Stimulated activated naive CD8-positive, alpha-beta T cell treated with anti-CD3 and anti-CD28 coated beads, Interleukin-15, Interleukin-2, amounts not matched to agents 100 ng/mL and 50 ng/mL, for 24 hours (primary cell): ENCODE data around the gene TMEM132C.

Experiments
- H3K27ac Mint-ChIP-seq: one replicate; pipeline ENCODE4 v1.8.0; 2021; ENCODE audit warnings: mild to moderate bottlenecking, mixed read lengths
- H3K27me3 Mint-ChIP-seq: one replicate; pipeline ENCODE4 v1.8.0; 2021; ENCODE audit warnings: mixed read lengths
- H3K36me3 Mint-ChIP-seq: one replicate; pipeline ENCODE4 v1.8.0; 2021; ENCODE audit warnings: low read depth, mixed read lengths
- H3K4me1 Mint-ChIP-seq: one replicate; pipeline ENCODE4 v1.8.0; 2021; ENCODE audit warnings: low read depth, mixed read lengths
- H3K4me3 Mint-ChIP-seq: one replicate; pipeline ENCODE4 v1.8.0; 2021; ENCODE audit warnings: mild to moderate bottlenecking, mixed read lengths
- H3K9me3 Mint-ChIP-seq: one replicate; pipeline ENCODE4 v1.8.0; 2021; ENCODE audit warnings: mixed read lengths

Gene TMEM132C

DNA sequence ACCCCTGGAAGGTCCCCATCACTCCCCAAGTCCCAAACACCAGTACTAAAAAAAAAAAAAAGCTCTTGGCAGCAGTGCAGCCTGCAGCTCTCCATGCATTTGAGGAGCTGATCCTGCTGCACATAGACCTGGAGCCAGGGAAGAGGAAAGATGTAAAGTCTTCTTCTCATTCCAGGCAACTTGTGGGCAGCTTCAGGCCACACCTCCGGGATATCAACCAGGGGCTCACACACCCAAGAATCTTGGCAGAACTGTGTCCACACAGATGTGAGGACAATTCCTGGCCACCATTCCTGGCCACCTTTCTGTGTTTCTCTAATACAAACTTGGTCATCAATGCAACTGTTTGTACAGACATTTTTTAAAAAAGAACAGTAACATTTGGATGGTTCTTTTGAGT lies 72.7 kb downstream of the TMEM132C start:
- Mint-ChIP-seq H3K4me3 (no peak overlapping the region), H3K27me3 (peaks cover 19% of the 10 kb centered on the region), H3K27ac (no peak overlapping the region), H3K9me3 (peaks cover 4% of the 10 kb centered on the region), H3K36me3 (no peaks in the 10 kb centered on the region), H3K4me1 (no peaks in the 10 kb centered on the region)

DNA sequence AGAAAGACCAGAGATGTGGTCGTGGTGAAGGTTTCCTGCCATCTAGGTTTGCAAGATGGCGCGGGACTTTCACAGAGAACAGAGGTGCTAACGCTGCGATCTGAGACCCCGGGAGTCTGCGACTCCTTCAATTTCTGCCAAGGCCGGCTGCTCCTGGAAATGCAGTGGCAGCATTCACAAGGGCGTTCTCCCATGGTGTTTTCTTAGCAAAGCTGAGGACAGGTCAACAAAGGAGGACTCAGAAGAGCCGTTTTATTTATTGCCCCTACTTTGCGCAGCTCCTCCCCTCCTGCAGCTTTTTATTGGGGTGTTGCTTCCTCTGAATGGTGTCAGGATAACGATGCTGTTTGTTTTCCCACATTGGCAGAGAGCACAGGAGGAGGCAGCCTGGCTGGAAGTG lies 86.3 kb downstream of the TMEM132C start:
- no peak overlapping the region for H3K27ac Mint-ChIP-seq
- no peaks in the 10 kb centered on the region for H3K36me3 Mint-ChIP-seq
- H3K27me3 Mint-ChIP-seq = peaks cover 10% of the 10 kb centered on the region
- no peaks in the 10 kb centered on the region for H3K4me1 Mint-ChIP-seq
- H3K4me3 Mint-ChIP-seq = no peak overlapping the region
- H3K9me3 Mint-ChIP-seq = peaks cover 10% of the 10 kb centered on the region

- no peaks in the 10 kb centered on the region for H3K36me3 Mint-ChIP-seq
These were observed 89.6 kb downstream of the TMEM132C start for GRCh38 chr12:128356547-128356946.

GRCh38 chr12:128361400-128361995 lies 94.5 kb downstream of the TMEM132C start:
- H3K27me3 Mint-ChIP-seq = peaks cover 13% of the 10 kb centered on the region
- no peaks in the 10 kb centered on the region for H3K36me3 Mint-ChIP-seq
- H3K4me1 Mint-ChIP-seq = no peaks in the 10 kb centered on the region
- H3K27ac Mint-ChIP-seq = no peak overlapping the region
- H3K9me3 Mint-ChIP-seq = no peaks in the 10 kb centered on the region
- H3K4me3 Mint-ChIP-seq = no peak overlapping the region

More at GRCh38 chr12:128356547-128356946, 89.6 kb downstream of the TMEM132C start:
- Mint-ChIP-seq H3K4me3 (no peak overlapping the region), H3K9me3 (peaks cover 7% of the 10 kb centered on the region), H3K27me3 (peaks cover 10% of the 10 kb centered on the region), H3K27ac (no peak overlapping the region), H3K4me1 (no peaks in the 10 kb centered on the region)

GRCh38 chr12:128365032-128365431 lies 98.1 kb downstream of the TMEM132C start:
- Mint-ChIP-seq H3K27me3 (peaks cover 18% of the 10 kb centered on the region), H3K4me1 (no peaks in the 10 kb centered on the region)

DNA sequence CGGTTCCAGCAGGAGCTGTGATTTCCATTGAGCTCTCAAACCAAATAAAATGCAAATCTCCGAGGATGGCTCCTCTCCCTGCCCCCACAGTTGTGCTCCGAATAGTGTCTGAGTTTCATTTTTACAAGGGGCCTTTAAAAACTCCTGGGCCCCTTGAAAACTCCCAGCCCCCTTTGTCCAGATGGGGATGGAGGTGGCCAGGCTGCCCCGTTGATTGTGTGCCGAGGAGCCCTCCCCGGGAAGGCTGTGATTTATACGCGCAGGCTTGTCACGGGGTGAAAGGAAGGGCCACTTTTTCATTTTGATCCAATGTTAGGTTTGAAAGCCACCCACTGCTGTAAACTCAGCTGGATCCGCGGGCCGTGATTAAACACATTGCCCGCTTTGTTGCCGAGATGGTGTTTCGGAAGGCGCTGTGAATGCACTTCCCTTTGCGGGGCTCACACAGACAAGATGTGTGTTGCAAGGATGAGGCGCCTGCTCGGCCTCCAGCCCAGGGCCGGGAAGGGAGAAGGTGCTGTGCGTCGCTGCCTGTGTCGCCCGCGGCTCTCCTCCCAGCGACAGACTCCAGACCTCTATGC lies 98.8 kb downstream of the TMEM132C start:
- H3K4me1 Mint-ChIP-seq = no peaks in the 10 kb centered on the region
- peaks cover 18% of the 10 kb centered on the region for H3K27me3 Mint-ChIP-seq
- peaks cover 5% of the 10 kb centered on the region for H3K9me3 Mint-ChIP-seq
- no peak overlapping the region for H3K4me3 Mint-ChIP-seq
- no peak overlapping the region for H3K27ac Mint-ChIP-seq
- no peaks in the 10 kb centered on the region for H3K36me3 Mint-ChIP-seq

More at GRCh38 chr12:128365032-128365431, 98.1 kb downstream of the TMEM132C start:
- H3K27ac Mint-ChIP-seq = no peak overlapping the region
- no peak overlapping the region for H3K4me3 Mint-ChIP-seq
- no peaks in the 10 kb centered on the region for H3K36me3 Mint-ChIP-seq
- peaks cover 2% of the 10 kb centered on the region for H3K9me3 Mint-ChIP-seq

GRCh38 chr12:128367961-128368360 lies 101.0 kb downstream of the TMEM132C start:
- Mint-ChIP-seq H3K27me3 (peaks cover 18% of the 10 kb centered on the region), H3K4me1 (no peaks in the 10 kb centered on the region), H3K4me3 (no peak overlapping the region), H3K27ac (no peak overlapping the region), H3K36me3 (no peaks in the 10 kb centered on the region), H3K9me3 (peaks cover 5% of the 10 kb centered on the region)

DNA sequence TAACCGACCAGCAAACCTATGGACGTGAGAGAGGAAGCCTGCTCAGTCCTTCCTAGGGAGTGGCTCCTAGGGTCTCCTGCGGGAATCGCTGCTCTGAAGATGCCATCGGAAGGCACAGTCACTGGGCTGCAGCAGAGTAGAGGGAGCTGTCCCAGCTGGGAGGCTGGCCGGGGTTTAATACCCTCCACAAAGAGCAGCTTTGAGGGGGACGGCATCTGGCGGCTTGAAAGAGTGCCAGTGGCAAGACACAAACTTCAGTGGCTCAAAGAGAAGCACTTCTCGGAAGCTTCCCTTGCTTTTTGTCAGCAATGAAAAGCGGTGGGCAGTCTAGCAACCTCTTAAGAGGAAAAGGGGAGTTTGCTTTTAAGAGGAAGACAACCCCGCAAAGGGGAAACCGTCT lies 114.6 kb downstream of the TMEM132C start:
- H3K36me3 Mint-ChIP-seq = no peaks in the 10 kb centered on the region
- no peak overlapping the region for H3K4me3 Mint-ChIP-seq
- no peaks in the 10 kb centered on the region for H3K9me3 Mint-ChIP-seq
- no peak overlapping the region for H3K27ac Mint-ChIP-seq
- H3K27me3 Mint-ChIP-seq = peaks cover under 1% of the 10 kb centered on the region
- H3K4me1 Mint-ChIP-seq = no peaks in the 10 kb centered on the region

DNA sequence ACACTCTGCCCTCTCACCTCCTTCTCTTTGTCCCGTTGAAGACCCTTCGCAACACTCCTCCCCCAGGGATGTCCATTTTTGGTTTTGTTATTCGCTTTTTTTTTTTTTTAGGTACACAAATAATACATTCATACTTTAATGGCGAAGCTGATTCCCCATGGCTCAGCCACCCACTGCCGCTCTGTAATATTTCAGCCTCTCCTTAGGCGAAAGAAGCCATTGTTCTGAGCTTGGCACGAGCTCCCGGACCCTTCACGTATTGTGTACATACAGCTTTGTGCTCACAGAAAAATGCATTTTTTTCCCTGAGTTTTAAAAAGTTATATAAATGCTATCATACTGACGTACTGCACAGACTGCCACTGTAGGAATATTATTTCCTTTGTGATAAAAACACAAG lies 115.0 kb downstream of the TMEM132C start:
- Mint-ChIP-seq H3K27me3 (peaks cover 3% of the 10 kb centered on the region), H3K9me3 (no peaks in the 10 kb centered on the region), H3K27ac (no peak overlapping the region), H3K4me3 (no peak overlapping the region), H3K36me3 (no peaks in the 10 kb centered on the region), H3K4me1 (no peaks in the 10 kb centered on the region)

- Mint-ChIP-seq H3K9me3 (no peaks in the 10 kb centered on the region), H3K27me3 (peaks cover 3% of the 10 kb centered on the region), H3K36me3 (no peaks in the 10 kb centered on the region), H3K27ac (no peak overlapping the region), H3K4me3 (no peak overlapping the region), H3K4me1 (no peaks in the 10 kb centered on the region)
These were observed 116.0 kb downstream of the TMEM132C start for GRCh38 chr12:128382946-128383345.

DNA sequence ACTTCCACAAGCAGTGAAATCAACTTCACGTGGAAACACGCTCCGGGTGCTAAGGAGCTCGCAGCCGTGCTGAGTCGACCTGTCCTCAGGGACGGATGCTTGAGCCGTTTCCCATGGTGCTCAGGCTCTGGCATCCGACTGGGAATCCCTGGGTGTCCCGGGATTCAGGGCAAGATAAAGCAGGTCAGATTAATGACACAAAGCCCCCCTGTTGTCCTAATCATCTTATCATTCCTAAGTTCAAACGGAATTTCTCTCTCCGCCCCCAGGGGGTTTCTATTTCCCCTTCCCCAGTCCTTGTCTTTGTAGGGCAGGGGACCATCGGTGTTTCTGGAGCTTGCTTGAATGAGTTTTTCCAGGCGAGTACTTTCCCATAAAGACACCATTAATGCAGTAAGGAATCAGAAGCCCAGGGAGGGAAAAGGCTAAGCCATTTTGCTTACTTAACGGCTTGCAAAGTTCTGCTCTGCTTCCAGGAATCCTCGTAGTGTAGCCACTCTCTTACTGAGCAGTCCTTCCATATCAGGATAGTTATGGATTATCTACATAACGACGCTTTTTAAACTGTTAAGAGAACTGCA lies 116.5 kb downstream of the TMEM132C start:
- no peaks in the 10 kb centered on the region for H3K4me1 Mint-ChIP-seq
- no peak overlapping the region for H3K27ac Mint-ChIP-seq
- no peak overlapping the region for H3K4me3 Mint-ChIP-seq
- H3K36me3 Mint-ChIP-seq = no peaks in the 10 kb centered on the region
- H3K27me3 Mint-ChIP-seq = peaks cover 3% of the 10 kb centered on the region
- no peaks in the 10 kb centered on the region for H3K9me3 Mint-ChIP-seq

DNA sequence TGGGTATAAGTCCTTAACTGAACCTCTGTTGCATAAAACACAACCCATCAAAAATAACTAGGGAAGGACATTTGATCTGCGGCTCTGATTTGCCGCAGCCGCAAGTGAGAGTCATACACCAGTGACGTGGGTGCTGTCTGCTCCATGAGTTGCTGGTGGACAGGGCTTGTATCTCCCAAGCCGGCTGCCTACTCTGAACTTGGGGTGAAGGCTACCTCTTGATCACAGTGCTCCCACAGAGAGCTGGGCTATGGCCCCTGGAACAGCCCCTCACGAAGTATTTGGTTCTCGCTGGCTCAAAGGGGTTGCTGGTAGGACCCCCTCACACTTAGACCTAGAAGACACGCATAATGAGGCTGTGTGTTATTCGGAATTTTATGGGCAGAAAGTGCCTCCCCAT lies 118.8 kb downstream of the TMEM132C start:
- Mint-ChIP-seq H3K36me3 (no peaks in the 10 kb centered on the region), H3K4me3 (no peak overlapping the region), H3K27ac (no peak overlapping the region), H3K4me1 (no peaks in the 10 kb centered on the region), H3K9me3 (no peaks in the 10 kb centered on the region), H3K27me3 (peaks cover 3% of the 10 kb centered on the region)

DNA sequence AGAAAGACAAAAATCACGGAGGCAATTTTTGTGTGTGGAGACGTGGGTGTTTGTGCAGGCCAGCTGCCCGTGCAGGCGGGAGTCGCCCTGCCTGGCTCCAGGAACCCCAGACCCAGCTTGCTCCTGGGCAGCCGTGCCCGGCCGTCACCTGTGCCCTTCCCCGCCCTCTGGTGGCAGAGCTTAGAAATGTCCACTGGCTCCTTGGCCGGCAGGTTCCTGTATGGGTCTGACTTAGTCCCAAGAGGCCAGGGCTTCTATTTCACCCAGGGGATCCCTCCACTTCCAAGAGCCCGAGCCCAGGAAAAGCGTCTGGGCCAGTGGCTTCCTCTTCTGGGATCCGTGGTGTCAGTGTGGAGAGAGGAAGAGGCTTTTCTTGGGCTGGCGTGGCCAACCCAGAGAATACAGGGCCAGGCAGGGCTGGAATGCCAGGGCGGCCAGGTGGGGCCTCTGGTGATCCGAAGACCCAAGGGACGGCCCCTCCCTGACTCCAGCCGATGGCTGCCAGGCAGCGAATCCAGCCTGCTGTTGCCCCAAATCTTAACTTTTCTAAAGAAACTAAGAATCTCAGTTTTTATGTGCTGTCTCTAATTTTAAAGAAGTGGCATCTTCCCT lies 120.9 kb downstream of the TMEM132C start:
- Mint-ChIP-seq H3K27me3 (peaks cover 3% of the 10 kb centered on the region), H3K4me3 (no peak overlapping the region), H3K4me1 (no peaks in the 10 kb centered on the region), H3K9me3 (no peaks in the 10 kb centered on the region), H3K27ac (no peak overlapping the region), H3K36me3 (no peaks in the 10 kb centered on the region)

GRCh38 chr12:128388461-128389000 lies 121.6 kb downstream of the TMEM132C start:
- Mint-ChIP-seq H3K36me3 (no peaks in the 10 kb centered on the region), H3K27ac (no peak overlapping the region), H3K4me3 (no peak overlapping the region), H3K9me3 (no peaks in the 10 kb centered on the region), H3K27me3 (peaks cover 3% of the 10 kb centered on the region), H3K4me1 (no peaks in the 10 kb centered on the region)

- H3K4me1 Mint-ChIP-seq = no peaks in the 10 kb centered on the region
- H3K9me3 Mint-ChIP-seq = no peaks in the 10 kb centered on the region
- H3K27ac Mint-ChIP-seq = no peak overlapping the region
- no peak overlapping the region for H3K4me3 Mint-ChIP-seq
- no peaks in the 10 kb centered on the region for H3K36me3 Mint-ChIP-seq
- H3K27me3 Mint-ChIP-seq = no peaks in the 10 kb centered on the region
These were observed 126.4 kb downstream of the TMEM132C start for GRCh38 chr12:128393346-128393745.
